Ovary (tissue), 9 donors: Measurements from ENCODE around the gene ADPRM. TPM values are rescaled to one million over a fixed set of nuclear protein-coding genes. Genes with fewer than 3 reads are reported as not detected.

Experiments
- DNase-seq, 5 donors: peaks; one replicate each; pipeline ENCODE4 v3.0.0-alpha.2; 2019 to 2020
- H3K27ac ChIP-seq, 2 donors: fragments of 200-600 bp; one replicate each; pipeline versions ENCODE4 v1.5.1 to v1.8.0; 2019 to 2022
- H3K27me3 ChIP-seq: fragments of 200-600 bp; one replicate; pipeline ENCODE4 v1.8.0; 2022
- H3K36me3 ChIP-seq: fragments of 200-600 bp; sonication (generic); one replicate; pipeline ENCODE4 v1.5.1; 2019
- H3K4me1 ChIP-seq: one replicate; pipeline ENCODE4 v1.8.1; 2013; ENCODE audit warnings: mild to moderate bottlenecking, moderate library complexity; ENCODE audit not compliant: insufficient read depth
- H3K4me3 ChIP-seq: fragments of 200-600 bp; sonication (generic); one replicate; pipeline ENCODE4 v1.5.1; 2017
- H3K9me3 ChIP-seq, 2 donors: fragments of 200-600 bp in 1 of 2; sonication (generic) in 1 of 2; one replicate each; pipeline versions ENCODE4 v1.5.1 to v1.8.1; 2013 to 2019; ENCODE audit warnings: mild to moderate bottlenecking in 1 of 2, moderate library complexity in 1 of 2
- EP300 ChIP-seq: sonication (generic); formaldehyde crosslinking; IDR thresholded peaks from one replicate; pipeline ENCODE4 v1.6.1; 2017; ENCODE audit warnings: antibody characterized with exemption
- POLR2A ChIP-seq: fragments of 450-650 bp; IDR thresholded peaks from one replicate; pipeline ENCODE4 v1.6.1; 2017; ENCODE audit warnings: antibody characterized with exemption, mild to moderate bottlenecking, moderate library complexity
- WGBS, 3 donors: extraction: QIAGEN DNeasy Blood & Tissue Kit in 1 of 3; methylation state at CpG; one replicate each; pipeline versions ENCODE4 v1.1.5 to v1.1.7; 2013 to 2017; 5-methylcytosine and 5-hydroxymethylcytosine counted together
- intact Hi-C, 4 donors: fragments of 100-400 bp; cut with DNase I; formaldehyde crosslinking; loops; one replicate each; pipeline versions ENCODE4 v1.11.0 to v1.15.1; 2022 to 2023
- polyA plus RNA-seq, 2 donors: library from polyadenylated mRNA; stranded (reverse); fragments of 200-250 nt in 1 of 2; fragments of 350-450 nt in 1 of 2; fragmentation: Illumina TruSeq in 1 of 2; extraction: RNeasy Lipid Tissue Mini Kit (QIAGEN cat#74804) in 1 of 2; gene quantifications; one replicate each; pipeline ENCODE4 v1.2.3, GENCODE V29; 2013 to 2014
- total RNA-seq, 7 donors: library from RNA; depleted of rRNA in 2 of 7; stranded (reverse); fragments of >200 nt in 2 of 7; fragmentation: NEBNext Ultra II Directional in 3 of 7; extraction: Animal tissue kit (Norgen Biotek cat#: 25700) in 3 of 7; gene quantifications; one replicate each; pipeline versions ENCODE4 v1.1.0 to v1.2.4, GENCODE V29; 2016 to 2023
- TF ChIP-seq, protein P1 (sequence below), 3 donors: fragments of 450-650 bp in 2 of 3; fragments of 200-600 bp in 1 of 3; IDR thresholded peaks; one replicate each; pipeline versions ENCODE4 v1.5.1 to v1.8.0; 2016 to 2022; ENCODE audit warnings: antibody characterized with exemption in 3 of 3, mild to moderate bottlenecking in 1 of 3
- donor health status: DM: no; HTN: no; CAD: no; lungs with moderate emphysema.
- donor health status: DM: no; HTN: no; CAD: no.
- donor health status: Bipolar disorder and iron deficiency.
- donor health status: DM: yes; HTN: yes; CAD: no.
- donor health status: DM: no; HTN: no; CAD: no.
- donor health status: DM: yes; HTN: yes; CAD: no.

The ADPRM gene
- total and polyA plus RNA-seq, 9 donors, result 12.4 to 21.6 (median 15.3) TPM

- H3K36me3 ChIP-seq, result no peaks in the 10 kb centered on the region
- no peak overlapping the region for H3K4me3 ChIP-seq
- no peak overlapping the region for H3K27ac ChIP-seq
- intact Hi-C loops, result no loop called here
- H3K27me3 ChIP-seq, result no peaks in the 10 kb centered on the region
- no peaks in the 10 kb centered on the region for H3K4me1 ChIP-seq
- no peaks in the 10 kb centered on the region for H3K9me3 ChIP-seq
- 65 to 70% (median 65%) methylated on average over 6 of the region's 6 CpGs for WGBS, 3 donors
- TF ChIP-seq, protein P1, sequence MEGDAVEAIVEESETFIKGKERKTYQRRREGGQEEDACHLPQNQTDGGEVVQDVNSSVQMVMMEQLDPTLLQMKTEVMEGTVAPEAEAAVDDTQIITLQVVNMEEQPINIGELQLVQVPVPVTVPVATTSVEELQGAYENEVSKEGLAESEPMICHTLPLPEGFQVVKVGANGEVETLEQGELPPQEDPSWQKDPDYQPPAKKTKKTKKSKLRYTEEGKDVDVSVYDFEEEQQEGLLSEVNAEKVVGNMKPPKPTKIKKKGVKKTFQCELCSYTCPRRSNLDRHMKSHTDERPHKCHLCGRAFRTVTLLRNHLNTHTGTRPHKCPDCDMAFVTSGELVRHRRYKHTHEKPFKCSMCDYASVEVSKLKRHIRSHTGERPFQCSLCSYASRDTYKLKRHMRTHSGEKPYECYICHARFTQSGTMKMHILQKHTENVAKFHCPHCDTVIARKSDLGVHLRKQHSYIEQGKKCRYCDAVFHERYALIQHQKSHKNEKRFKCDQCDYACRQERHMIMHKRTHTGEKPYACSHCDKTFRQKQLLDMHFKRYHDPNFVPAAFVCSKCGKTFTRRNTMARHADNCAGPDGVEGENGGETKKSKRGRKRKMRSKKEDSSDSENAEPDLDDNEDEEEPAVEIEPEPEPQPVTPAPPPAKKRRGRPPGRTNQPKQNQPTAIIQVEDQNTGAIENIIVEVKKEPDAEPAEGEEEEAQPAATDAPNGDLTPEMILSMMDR (IDR thresholded peaks at IDR 0.05), result no peak
- TF ChIP-seq POLR2A (no peak), EP300 (no peak)
- no peak for DNase-seq
Observed at GRCh38 chr17:10745231-10745630, 47.8 kb downstream of the ADPRM start.

- Histone ChIP-seq H3K4me1 (no peaks in the 10 kb centered on the region), H3K27me3 (no peaks in the 10 kb centered on the region), H3K36me3 (no peaks in the 10 kb centered on the region), H3K9me3 (no peaks in the 10 kb centered on the region), H3K4me3 (no peak overlapping the region), H3K27ac (no peak overlapping the region)
- intact Hi-C loops, result no loop called here
- no peak for TF ChIP-seq POLR2A
- TF ChIP-seq, protein P1 (IDR thresholded peaks at IDR 0.05), result no peak
- TF ChIP-seq EP300, result no peak
- WGBS, 3 donors, result 50 to 57% (median 53%) methylated on average over 9 of the region's 9 CpGs
- no peak for DNase-seq
Observed at GRCh38 chr17:10748531-10749181, 51.3 kb downstream of the ADPRM start.

- intact Hi-C loops, result no loop called here
Observed at GRCh38 chr17:10750210-10750609, 52.8 kb downstream of the ADPRM start.

DNA sequence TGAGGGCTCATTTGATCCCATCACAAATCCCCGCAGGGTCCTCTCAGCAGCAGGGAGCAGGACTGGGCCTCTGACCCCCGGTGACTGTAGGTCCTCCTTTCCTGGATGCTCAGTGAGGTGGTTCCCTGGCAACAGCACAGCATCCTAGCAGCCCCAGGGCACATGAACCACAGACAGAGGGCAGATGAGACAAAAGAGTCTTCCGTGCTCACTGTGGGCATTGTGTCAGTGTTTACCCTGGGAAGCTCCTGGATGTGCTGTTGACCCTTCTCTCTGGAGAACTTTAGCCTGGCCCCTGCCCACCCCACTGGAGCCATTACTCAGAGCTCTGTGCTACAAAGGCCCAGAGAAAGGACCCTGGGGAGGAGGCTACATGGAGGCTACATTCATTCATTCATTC lies 54.2 kb downstream of the ADPRM start:
- no peaks in the 10 kb centered on the region for H3K27me3 ChIP-seq
- TF ChIP-seq EP300, result no peak
- TF ChIP-seq, protein P1 (IDR thresholded peaks at IDR 0.05), result no peak
- no peak for TF ChIP-seq POLR2A
- no peaks in the 10 kb centered on the region for H3K9me3 ChIP-seq
- no peaks in the 10 kb centered on the region for H3K36me3 ChIP-seq
- no peak overlapping the region for H3K4me3 ChIP-seq
- intact Hi-C loops, result no loop called here
- H3K4me1 ChIP-seq, result no peaks in the 10 kb centered on the region
- 73 to 83% (median 81%) methylated on average over 3 of the region's 3 CpGs for WGBS, 3 donors
- no peak for DNase-seq
- no peak overlapping the region for H3K27ac ChIP-seq

More at GRCh38 chr17:10750210-10750609, 52.8 kb downstream of the ADPRM start:
- WGBS, 3 donors, result 86 to 93% (median 93%) methylated on average over 4 of the region's 4 CpGs
- Histone ChIP-seq H3K4me1 (no peaks in the 10 kb centered on the region), H3K9me3 (no peaks in the 10 kb centered on the region), H3K36me3 (no peaks in the 10 kb centered on the region), H3K27me3 (no peaks in the 10 kb centered on the region), H3K4me3 (no peak overlapping the region), H3K27ac (no peak overlapping the region)
- DNase-seq, result no peak
- TF ChIP-seq POLR2A, result no peak
- no peak for TF ChIP-seq EP300
- TF ChIP-seq, protein P1 (IDR thresholded peaks at IDR 0.05), result no peak
